GM23338 (cell line): Measurements from ENCODE around the gene THY1. TPM values are rescaled to one million over a fixed set of nuclear protein-coding genes. Genes with fewer than 3 reads are reported as not detected.

Experiments used
- CREB1 ChIP-seq: fragments of 250-450 bp; sonication (Bioruptor Pico); IDR thresholded peaks from 2 replicates; pipeline ENCODE4 v1.5.0; 2020; ENCODE audit warnings: low read depth, mild to moderate bottlenecking, moderate library complexity
- CTCF ChIP-seq, 2 experiments: fragments of 200-600 bp in 1 of 2; sonication (generic) in 1 of 2; conservative IDR thresholded peaks; 2 replicates each; pipeline versions ENCODE4 v1.5.1 to v1.6.1; 2016 to 2017; ENCODE audit warnings: antibody characterized with exemption in 2 of 2, low read depth in 2 of 2, mild to moderate bottlenecking in 2 of 2, moderate library complexity in 1 of 2
- EZH2 ChIP-seq: fragments of 200-600 bp; sonication (generic); IDR thresholded peaks from one replicate; pipeline ENCODE4 v1.8.0; 2017; ENCODE audit warnings: antibody characterized with exemption, mild to moderate bottlenecking, low read depth; ENCODE audit not compliant: unreplicated experiment
- EZH2phosphoT487 ChIP-seq: fragments of 200-600 bp; sonication (generic); IDR thresholded peaks from one replicate; pipeline ENCODE4 v1.8.1; 2018; ENCODE audit warnings: antibody characterized with exemption; ENCODE audit not compliant: unreplicated experiment
- JUNB ChIP-seq: IDR thresholded peaks from one replicate; pipeline ENCODE4 v1.6.1; 2016; ENCODE audit warnings: antibody characterized with exemption; ENCODE audit not compliant: unreplicated experiment
- NANOG ChIP-seq: IDR thresholded peaks from 2 replicates; pipeline ENCODE4 v1.6.1; 2016; ENCODE audit warnings: antibody characterized with exemption, borderline replicate concordance
- POLR2AphosphoS5 ChIP-seq: IDR thresholded peaks from 2 replicates; pipeline ENCODE4 v1.6.1; 2016; ENCODE audit warnings: antibody characterized with exemption, low read depth
- ZNF462 ChIP-seq: fragments of 250-450 bp; sonication (Bioruptor Pico); IDR thresholded peaks from 2 replicates; pipeline ENCODE4 v1.5.0; 2020; ENCODE audit warnings: mild to moderate bottlenecking, moderate library complexity
- polyA plus RNA-seq: library from polyadenylated mRNA; unstranded; fragments of >200 nt; fragmentation: Nextera tagmentation; extraction: Ambion mirVana; gene quantifications from 2 replicates; pipeline ENCODE4 v1.2.1, GENCODE V29; 2016
- total RNA-seq: library from RNA; depleted of rRNA; stranded (reverse); fragments of >200 nt; shearing (Covaris generic); gene quantifications from 2 replicates; pipeline ENCODE4 v1.2.3, GENCODE V29; 2014

THY1 gene
- total and polyA plus RNA-seq, 2 experiments from 2014 or later, result 490 to 597 TPM

GRCh38 chr11:119372260-119373058 is 50.5 kb downstream of the THY1 start (continued):
- TF ChIP-seq CTCF (conservative IDR thresholded peaks at IDR 0.05; ENCODE audit: low read depth in 2 of 2) (no peak), ZNF462 (CRISPR knock-in tag) (no peak), JUNB (no peak), POLR2AphosphoS5 (no peak), EZH2 (no peak), NANOG (no peak), EZH2phosphoT487 (no peak), CREB1 (CRISPR knock-in tag) (no peak)
